HepG2 (cell line): ENCODE results near the gene SLC5A4. TPM values are rescaled to one million over a fixed set of nuclear protein-coding genes. Genes with fewer than 3 reads are reported as not detected.

Experiments
- ELF3 ChIP-seq: IDR thresholded peaks from 2 replicates; pipeline ENCODE4 v1.6.1; 2016; ENCODE audit warnings: missing genetic modification reagents, missing compliant biosample characterization
- ETV5 ChIP-seq: IDR thresholded peaks from 2 replicates; pipeline ENCODE4 v1.6.1; 2018; ENCODE audit warnings: missing biosample characterization, missing genetic modification reagents, inconsistent platforms, borderline replicate concordance
- HDAC1 ChIP-seq: sonication (generic); formaldehyde crosslinking; IDR thresholded peaks from 2 replicates; pipeline ENCODE4 v1.5.1; 2020; ENCODE audit warnings: mild to moderate bottlenecking, missing genetic modification reagents
- HIVEP1 ChIP-seq: sonication (generic); formaldehyde crosslinking; IDR thresholded peaks from 2 replicates; pipeline ENCODE4 v1.4.0; 2020; ENCODE audit warnings: mild to moderate bottlenecking, missing genetic modification reagents
- IRF2 ChIP-seq: IDR thresholded peaks from 2 replicates; pipeline ENCODE4 v1.6.1; 2018; ENCODE audit warnings: missing genetic modification reagents, missing compliant biosample characterization
- POGZ ChIP-seq: sonication (generic); formaldehyde crosslinking; IDR thresholded peaks from 2 replicates; pipeline ENCODE4 v1.4.0; 2020; ENCODE audit warnings: mild to moderate bottlenecking, missing genetic modification reagents
- SOX6 ChIP-seq, 2 experiments: fragments of 450-650 bp in 1 of 2; sonication (generic) in 1 of 2; formaldehyde crosslinking in 1 of 2; IDR thresholded peaks; 2 replicates each; pipeline versions ENCODE4 v1.4.0 to v1.6.1; 2017 to 2020; ENCODE audit warnings: antibody characterized with exemption in 1 of 2, mild to moderate bottlenecking in 1 of 2, missing genetic modification reagents in 1 of 2
- SPEN ChIP-seq: sonication (generic); formaldehyde crosslinking; IDR thresholded peaks from 2 replicates; pipeline ENCODE4 v1.5.1; 2020; ENCODE audit warnings: low read depth, mild to moderate bottlenecking, missing genetic modification reagents
- STAG1 ChIP-seq: sonication (generic); formaldehyde crosslinking; IDR thresholded peaks from 2 replicates; pipeline ENCODE4 v1.4.0; 2020; ENCODE audit warnings: missing genetic modification reagents
- U2AF2 ChIP-seq: fragments of 200-400 bp; formaldehyde crosslinking; IDR thresholded peaks from 2 replicates; pipeline ENCODE4 v1.6.1; 2017; ENCODE audit warnings: low read depth, mild to moderate bottlenecking, low read length
- ZFP41 ChIP-seq: sonication (generic); formaldehyde crosslinking; IDR thresholded peaks from 2 replicates; pipeline ENCODE4 v1.4.0; 2020; ENCODE audit warnings: mild to moderate bottlenecking, missing genetic modification reagents, borderline replicate concordance
- ZFY ChIP-seq: sonication (generic); formaldehyde crosslinking; IDR thresholded peaks from 2 replicates; pipeline ENCODE4 v1.4.0; 2020; ENCODE audit warnings: missing genetic modification reagents
- ZNF264 ChIP-seq: sonication (generic); formaldehyde crosslinking; IDR thresholded peaks from 2 replicates; pipeline ENCODE4 v1.4.0; 2020; ENCODE audit warnings: missing genetic modification reagents
- ZNF33B ChIP-seq: sonication (generic); formaldehyde crosslinking; IDR thresholded peaks from 2 replicates; pipeline ENCODE4 v1.5.1; 2020; ENCODE audit warnings: mild to moderate bottlenecking, missing genetic modification reagents
- ZNF615 ChIP-seq: sonication (generic); formaldehyde crosslinking; IDR thresholded peaks from 2 replicates; pipeline ENCODE4 v1.5.0; 2020; ENCODE audit warnings: mild to moderate bottlenecking, missing genetic modification reagents, borderline replicate concordance
- polyA plus RNA-seq, 8 experiments: library from polyadenylated mRNA; depleted of rRNA in 3 of 8; stranded (reverse) in 7 of 8; unstranded in 1 of 8; fragments of >200 nt; fragmentation: Illumina TruSeq in 4 of 8; extraction: Trizol in 4 of 8; gene quantifications; 2 replicates each; pipeline versions ENCODE4 v1.2.1 to v1.2.3, GENCODE V29; 2011 to 2016; ENCODE audit warnings: low read depth in 4 of 8, missing spikeins in 1 of 8, mixed read lengths in 1 of 8; ENCODE audit not compliant: insufficient read depth in 1 of 8
- total RNA-seq, 5 experiments: library from RNA; depleted of rRNA; stranded (reverse); fragments of >200 nt; fragmentation: Illumina TruSeq; extraction: Trizol; gene quantifications; 2 replicates each; pipeline ENCODE4 v1.2.3, GENCODE V29; 2016; ENCODE audit warnings: low read depth in 1 of 5
- TF ChIP-seq, protein P1 (sequence below), 2 experiments: sonication (generic) in 1 of 2; formaldehyde crosslinking in 1 of 2; IDR thresholded peaks; 2 replicates each; pipeline versions ENCODE4 v1.4.0 to v1.6.1; 2018 to 2020; ENCODE audit warnings: missing genetic modification reagents in 2 of 2, borderline replicate concordance in 1 of 2, low read depth in 1 of 2, mild to moderate bottlenecking in 1 of 2, missing biosample characterization in 1 of 2
- TF ChIP-seq, protein P2 (sequence below): sonication (generic); formaldehyde crosslinking; IDR thresholded peaks from 2 replicates; pipeline ENCODE4 v1.9.0; 2022; ENCODE audit warnings: missing genetic modification reagents, mild to moderate bottlenecking, borderline replicate concordance
- TF ChIP-seq, protein P3 (sequence below): sonication (generic); formaldehyde crosslinking; IDR thresholded peaks from 2 replicates; pipeline ENCODE4 v1.4.0; 2020; ENCODE audit warnings: missing genetic modification reagents

The SLC5A4 gene
- total and polyA plus RNA-seq, 2 of the 13 experiments (the other 11 are each of a cell fraction or from before 2014, with no cell fraction given) = not detected

DNA sequence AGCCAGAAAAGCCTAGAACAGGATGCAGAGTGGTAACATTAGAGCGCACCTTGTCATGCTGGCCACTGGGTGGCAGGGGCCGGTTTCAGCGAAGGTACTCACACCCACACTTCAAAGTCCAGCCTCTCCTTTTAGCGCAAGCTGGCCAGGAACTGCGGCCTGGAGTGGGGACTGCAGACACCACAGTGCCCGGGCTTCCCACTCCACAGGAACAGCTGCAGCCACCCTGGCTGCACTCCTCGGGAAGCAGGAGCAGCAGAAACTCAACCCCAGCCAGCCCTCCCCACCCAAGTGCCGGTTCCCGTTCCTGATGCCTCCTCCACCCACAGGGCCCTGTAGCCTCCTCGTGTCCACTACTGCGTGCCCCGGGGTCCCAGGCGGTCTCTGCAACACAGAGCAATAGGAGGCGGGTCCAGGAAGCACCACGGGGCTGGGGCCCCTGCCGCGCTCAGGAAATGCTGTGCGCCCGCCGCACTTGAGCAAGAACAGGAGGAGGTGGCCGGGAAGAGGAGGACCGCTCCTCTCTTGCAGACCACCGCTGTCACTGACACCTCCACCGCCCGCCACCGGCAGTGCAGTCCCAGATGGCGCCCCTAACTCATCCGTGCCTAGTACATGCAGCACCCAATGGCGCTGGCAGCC is 52.5 kb downstream of the SLC5A4 start (continued):
- no peak for TF ChIP-seq SOX6 (IDR thresholded peaks at IDR 0.05)
- TF ChIP-seq SOX6 (CRISPR knock-in tag; IDR thresholded peaks at IDR 0.05) = 0 out of 2 replicates have a peak, but pooled peaks have one; percentile 5
- TF ChIP-seq, protein P1, sequence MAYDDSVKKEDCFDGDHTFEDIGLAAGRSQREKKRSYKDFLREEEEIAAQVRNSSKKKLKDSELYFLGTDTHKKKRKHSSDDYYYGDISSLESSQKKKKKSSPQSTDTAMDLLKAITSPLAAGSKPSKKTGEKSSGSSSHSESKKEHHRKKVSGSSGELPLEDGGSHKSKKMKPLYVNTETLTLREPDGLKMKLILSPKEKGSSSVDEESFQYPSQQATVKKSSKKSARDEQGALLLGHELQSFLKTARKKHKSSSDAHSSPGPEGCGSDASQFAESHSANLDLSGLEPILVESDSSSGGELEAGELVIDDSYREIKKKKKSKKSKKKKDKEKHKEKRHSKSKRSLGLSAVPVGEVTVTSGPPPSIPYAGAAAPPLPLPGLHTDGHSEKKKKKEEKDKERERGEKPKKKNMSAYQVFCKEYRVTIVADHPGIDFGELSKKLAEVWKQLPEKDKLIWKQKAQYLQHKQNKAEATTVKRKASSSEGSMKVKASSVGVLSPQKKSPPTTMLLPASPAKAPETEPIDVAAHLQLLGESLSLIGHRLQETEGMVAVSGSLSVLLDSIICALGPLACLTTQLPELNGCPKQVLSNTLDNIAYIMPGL (CRISPR knock-in tag; IDR thresholded peaks at IDR 0.05; ENCODE audit: borderline replicate concordance in 1 of 2, low read depth in 1 of 2) = peak; percentile 57 to 66; a peak in 3 of 4 replicates
- no peak for TF ChIP-seq ZNF33B (CRISPR knock-in tag)
- 0 out of 2 replicates have a peak, but pooled peaks have one; percentile 19 for TF ChIP-seq IRF2 (CRISPR knock-in tag)
- peak; percentile 29; the same call in 1 of the 2 replicates for TF ChIP-seq ZNF264 (CRISPR knock-in tag)
- TF ChIP-seq HIVEP1 (CRISPR knock-in tag) = 0 out of 2 replicates have a peak, but pooled peaks have one; percentile 23
- peak; percentile 85 for TF ChIP-seq STAG1 (CRISPR knock-in tag)
- no peak for TF ChIP-seq ZNF615 (CRISPR knock-in tag)
- no peak for TF ChIP-seq U2AF2
- peak; percentile 54; the same call in 1 of the 2 replicates for TF ChIP-seq HDAC1 (CRISPR knock-in tag)
- TF ChIP-seq SPEN (CRISPR knock-in tag) = peak; percentile 20; the same call in 1 of the 2 replicates
- peak; percentile 16; the same call in 1 of the 2 replicates for TF ChIP-seq ETV5 (CRISPR knock-in tag)
- peak; percentile 66 for TF ChIP-seq ZFY (CRISPR knock-in tag)
- TF ChIP-seq, protein P2, sequence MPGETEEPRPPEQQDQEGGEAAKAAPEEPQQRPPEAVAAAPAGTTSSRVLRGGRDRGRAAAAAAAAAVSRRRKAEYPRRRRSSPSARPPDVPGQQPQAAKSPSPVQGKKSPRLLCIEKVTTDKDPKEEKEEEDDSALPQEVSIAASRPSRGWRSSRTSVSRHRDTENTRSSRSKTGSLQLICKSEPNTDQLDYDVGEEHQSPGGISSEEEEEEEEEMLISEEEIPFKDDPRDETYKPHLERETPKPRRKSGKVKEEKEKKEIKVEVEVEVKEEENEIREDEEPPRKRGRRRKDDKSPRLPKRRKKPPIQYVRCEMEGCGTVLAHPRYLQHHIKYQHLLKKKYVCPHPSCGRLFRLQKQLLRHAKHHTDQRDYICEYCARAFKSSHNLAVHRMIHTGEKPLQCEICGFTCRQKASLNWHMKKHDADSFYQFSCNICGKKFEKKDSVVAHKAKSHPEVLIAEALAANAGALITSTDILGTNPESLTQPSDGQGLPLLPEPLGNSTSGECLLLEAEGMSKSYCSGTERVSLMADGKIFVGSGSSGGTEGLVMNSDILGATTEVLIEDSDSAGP (CRISPR knock-in tag) = peak; percentile 35; the same call in 1 of the 2 replicates
- TF ChIP-seq ZFP41 (CRISPR knock-in tag) = no peak
- TF ChIP-seq POGZ = peak; percentile 19; the same call in 1 of the 2 replicates
- TF ChIP-seq, protein P3, sequence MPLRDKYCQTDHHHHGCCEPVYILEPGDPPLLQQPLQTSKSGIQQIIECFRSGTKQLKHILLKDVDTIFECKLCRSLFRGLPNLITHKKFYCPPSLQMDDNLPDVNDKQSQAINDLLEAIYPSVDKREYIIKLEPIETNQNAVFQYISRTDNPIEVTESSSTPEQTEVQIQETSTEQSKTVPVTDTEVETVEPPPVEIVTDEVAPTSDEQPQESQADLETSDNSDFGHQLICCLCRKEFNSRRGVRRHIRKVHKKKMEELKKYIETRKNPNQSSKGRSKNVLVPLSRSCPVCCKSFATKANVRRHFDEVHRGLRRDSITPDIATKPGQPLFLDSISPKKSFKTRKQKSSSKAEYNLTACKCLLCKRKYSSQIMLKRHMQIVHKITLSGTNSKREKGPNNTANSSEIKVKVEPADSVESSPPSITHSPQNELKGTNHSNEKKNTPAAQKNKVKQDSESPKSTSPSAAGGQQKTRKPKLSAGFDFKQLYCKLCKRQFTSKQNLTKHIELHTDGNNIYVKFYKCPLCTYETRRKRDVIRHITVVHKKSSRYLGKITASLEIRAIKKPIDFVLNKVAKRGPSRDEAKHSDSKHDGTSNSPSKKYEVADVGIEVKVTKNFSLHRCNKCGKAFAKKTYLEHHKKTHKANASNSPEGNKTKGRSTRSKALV (CRISPR knock-in tag) = peak; percentile 58; the same call in 1 of the 2 replicates
- 0 out of 2 replicates have a peak, but pooled peaks have one; percentile 7 for TF ChIP-seq ELF3 (CRISPR knock-in tag)
